ENCODE results near the gene TP73. TPM values are rescaled to one million over a fixed set of nuclear protein-coding genes. Genes with fewer than 3 reads are reported as not detected.

Gene TP73
- total RNA-seq, 1 donor from 2014 or later: 6.1 TPM

DNA sequence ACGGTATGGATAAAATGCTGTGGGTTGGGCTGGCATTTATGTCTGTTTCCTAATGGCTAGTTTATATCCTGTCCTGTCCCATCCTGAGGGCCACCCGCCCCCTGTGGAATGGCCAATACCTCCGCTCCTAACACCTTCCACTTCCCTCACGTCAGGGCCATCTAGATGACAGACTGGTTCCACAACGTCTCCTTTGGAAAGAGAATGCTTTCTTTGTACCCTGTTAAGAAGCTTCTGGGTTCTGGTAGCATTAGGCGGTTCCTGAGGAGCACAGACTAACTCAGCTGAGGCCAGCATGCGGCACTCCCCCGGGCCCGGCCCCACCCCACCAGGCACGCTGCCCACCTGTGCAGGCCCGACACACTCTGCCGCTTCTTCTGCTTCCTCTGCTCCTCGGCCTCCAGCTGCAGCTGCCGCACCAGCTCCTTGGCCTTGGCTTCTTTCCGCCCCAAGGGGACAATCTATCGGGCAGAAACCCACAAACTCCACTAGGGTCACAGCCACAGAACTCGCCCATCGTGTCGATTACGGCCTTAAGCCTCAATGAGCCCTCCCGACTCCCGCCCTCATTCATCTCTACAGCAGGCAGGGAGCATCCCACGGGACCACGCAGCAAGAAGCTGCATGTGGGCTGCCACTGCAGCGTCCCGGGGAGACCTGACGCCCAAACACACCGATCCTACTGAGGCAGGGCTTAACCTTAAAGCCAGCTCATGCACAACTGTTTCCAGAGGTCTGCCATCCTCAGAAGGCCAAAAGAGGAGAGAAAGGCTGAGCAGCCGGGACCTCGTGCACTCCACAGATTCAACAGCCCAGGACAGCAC is 131.5 kb downstream of the TP73 start:
- no peak for DNase-seq

DNA sequence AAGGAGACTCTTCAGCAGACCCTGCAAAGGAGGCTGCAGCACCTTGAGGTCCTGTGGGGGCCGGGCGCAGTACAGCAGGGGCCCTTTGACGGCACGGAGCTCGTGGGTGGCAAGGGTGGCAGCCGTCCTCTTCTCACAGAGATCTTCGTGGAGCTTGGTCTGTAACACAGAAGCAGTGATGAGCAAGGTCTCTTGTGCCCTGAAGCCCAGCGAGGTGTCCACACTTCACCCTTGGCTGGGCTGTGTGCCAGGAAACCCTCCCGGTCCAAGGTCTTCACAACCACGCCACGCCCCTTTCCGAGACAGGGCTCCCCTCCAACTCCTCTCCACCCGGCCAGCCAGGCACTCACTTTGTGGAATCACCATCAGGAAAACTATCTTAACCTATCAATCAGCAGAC is 132.7 kb downstream of the TP73 start:
- DNase-seq: no peak

DNA sequence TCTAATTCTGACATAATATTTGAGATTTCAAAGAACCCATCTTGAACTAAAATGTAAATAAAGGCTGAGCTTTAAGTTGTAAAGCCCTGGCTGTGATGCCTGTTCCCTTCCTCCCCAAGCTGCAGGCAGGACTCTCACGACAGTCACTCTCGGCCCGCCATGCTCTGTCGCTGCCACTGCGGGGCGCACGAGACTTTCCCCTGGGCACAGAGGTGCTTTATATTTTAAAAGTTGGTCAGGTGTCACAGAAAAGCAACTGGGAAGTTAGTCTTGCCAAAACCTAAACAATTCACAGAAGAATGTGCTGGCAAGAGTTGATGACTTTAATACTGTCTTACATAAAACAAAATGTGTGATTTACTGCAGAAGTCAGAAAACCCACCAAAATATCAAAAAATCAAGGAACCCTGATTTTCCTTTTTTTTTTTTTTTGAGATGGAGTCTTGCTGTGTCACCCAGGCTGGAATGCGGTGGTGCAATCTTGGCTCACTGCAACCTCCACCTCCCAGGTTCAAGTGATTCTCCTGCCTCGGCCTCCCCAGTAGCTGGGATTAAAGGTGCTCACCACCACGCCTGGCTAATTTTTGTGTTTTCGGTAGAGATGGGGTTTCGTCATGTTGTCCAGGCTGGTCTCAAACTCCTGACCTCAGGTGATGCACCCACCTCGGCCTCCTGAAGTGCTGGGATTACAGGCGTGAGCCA is 133.3 kb downstream of the TP73 start:
- no peak for DNase-seq

Small RNA genes within 50 kb of the gene (small RNA-seq; reads per million reads assigned to genes)
- gene RF02197 (ENCODE audit: low replicate concordance) (not detected), gene RN7SL574P (ENCODE audit: low replicate concordance) (not detected)

Other genes with a start within 250 kb of the TP73 start
- 7.6 TPM for gene ARHGEF16, start 197.9 kb upstream of the TP73 start, total RNA-seq
- gene MEGF6, start 41.0 kb upstream of the TP73 start, total RNA-seq: 33.6 TPM
- 24.7 TPM for gene TPRG1L, start 27.5 kb upstream of the TP73 start, total RNA-seq
- 25.4 TPM for gene WRAP73, start 2.4 kb upstream of the TP73 start, total RNA-seq
- not detected for gene CCDC27, start 99.9 kb downstream of the TP73 start, total RNA-seq
- gene SMIM1, start 120.2 kb downstream of the TP73 start, total RNA-seq: 5.7 TPM
- gene LRRC47, start 144.0 kb downstream of the TP73 start, total RNA-seq: 43.3 TPM
- gene CEP104, start 204.7 kb downstream of the TP73 start, total RNA-seq: 36.5 TPM
- 7.8 TPM for gene DFFB, start 205.0 kb downstream of the TP73 start, total RNA-seq
- 18.3 TPM for gene C1orf174, start 247.8 kb downstream of the TP73 start, total RNA-seq